Measurements from ENCODE around the gene TUFM. TPM values are rescaled to one million over a fixed set of nuclear protein-coding genes. Genes with fewer than 3 reads are reported as not detected.

The TUFM gene
- total RNA-seq, 1 experiment from 2014 or later: 161 TPM

Small RNA genes lying within 50 kb of the gene (small RNA-seq; reads per million reads assigned to genes)
- not detected for gene RF00416

Other genes with a start within 250 kb of the TUFM start
- 16.1 and 36.1 TPM in 2 replicates for gene SULT1A2, start 249.3 kb downstream of the TUFM start, total RNA-seq (2014; rRNA removed; shearing (Covaris generic); ENCODE audit: low replicate concordance)
- gene SULT1A1, start 236.3 kb downstream of the TUFM start, total RNA-seq (2014; rRNA removed; shearing (Covaris generic); ENCODE audit: low replicate concordance): 122 and 179 TPM in 2 replicates
- gene NPIPB8, start 208.3 kb downstream of the TUFM start, total RNA-seq (2014; rRNA removed; shearing (Covaris generic); ENCODE audit: low replicate concordance): 1.9 and 4.5 TPM in 2 replicates
- gene EIF3C, start 134.9 kb downstream of the TUFM start, total RNA-seq (2014; rRNA removed; shearing (Covaris generic); ENCODE audit: low replicate concordance): 188 and 459 TPM in 2 replicates
- 1.6 and 4.3 TPM in 2 replicates for gene NPIPB9, start 94.6 kb downstream of the TUFM start, total RNA-seq (2014; rRNA removed; shearing (Covaris generic); ENCODE audit: low replicate concordance)
- gene ATXN2L, start 23.3 kb downstream of the TUFM start, total RNA-seq (2014; rRNA removed; shearing (Covaris generic); ENCODE audit: low replicate concordance): 116 and 162 TPM in 2 replicates
- 18.8 and 47.5 TPM in 2 replicates for gene SH2B1, start 17.5 kb upstream of the TUFM start, total RNA-seq (2014; rRNA removed; shearing (Covaris generic); ENCODE audit: low replicate concordance)
- 0.75 and 4.4 TPM in 2 replicates for gene ATP2A1, start 32.1 kb upstream of the TUFM start, total RNA-seq (2014; rRNA removed; shearing (Covaris generic); ENCODE audit: low replicate concordance)
- gene RABEP2, start 78.9 kb upstream of the TUFM start, total RNA-seq (2014; rRNA removed; shearing (Covaris generic); ENCODE audit: low replicate concordance): 15.9 and 52.4 TPM in 2 replicates
- 194 and 392 TPM in 2 replicates for gene CD19, start 85.6 kb upstream of the TUFM start, total RNA-seq (2014; rRNA removed; shearing (Covaris generic); ENCODE audit: low replicate concordance)
- 58.2 and 64.0 TPM in 2 replicates for gene NFATC2IP, start 104.6 kb upstream of the TUFM start, total RNA-seq (2014; rRNA removed; shearing (Covaris generic); ENCODE audit: low replicate concordance)
- 9.7 and 19.2 TPM in 2 replicates for gene SPNS1, start 128.4 kb upstream of the TUFM start, total RNA-seq (2014; rRNA removed; shearing (Covaris generic); ENCODE audit: low replicate concordance)
- 8.6 and 27.3 TPM in 2 replicates for gene LAT, start 138.7 kb upstream of the TUFM start, total RNA-seq (2014; rRNA removed; shearing (Covaris generic); ENCODE audit: low replicate concordance)

Measured in Karpas-422 (cell line).